Inflammatory macrophage (primary cell): ENCODE measurements around the gene CELF4.
A peak's percentile ranks its signal among the peaks of the same experiment; 100 is the strongest.

Experiments used
- DNase-seq, 2 donors: peaks; one replicate each; pipeline ENCODE4 v3.0.0-alpha.2; 2020 to 2022

The CELF4 gene

DNA sequence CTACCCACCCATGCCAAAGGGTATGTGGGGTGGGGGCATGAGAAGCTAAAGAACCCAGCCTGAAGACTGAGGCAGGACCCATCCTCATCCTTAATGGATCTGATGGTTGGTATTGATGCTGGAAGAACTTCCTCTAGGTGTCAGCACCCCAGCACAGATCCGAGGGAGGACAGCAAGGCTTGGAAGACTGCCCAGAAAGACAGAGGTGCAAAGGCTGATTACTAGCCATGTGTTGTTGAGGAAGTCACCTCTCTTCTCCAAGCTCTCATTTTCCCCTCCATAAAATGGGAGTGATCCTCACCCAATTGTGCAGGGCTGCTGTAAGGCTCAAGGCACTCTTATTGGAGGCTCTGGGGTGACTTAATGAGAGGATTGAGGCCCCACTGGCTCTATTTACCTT lies 256.5 kb downstream of the CELF4 start:
- DNase-seq: no peak

DNA sequence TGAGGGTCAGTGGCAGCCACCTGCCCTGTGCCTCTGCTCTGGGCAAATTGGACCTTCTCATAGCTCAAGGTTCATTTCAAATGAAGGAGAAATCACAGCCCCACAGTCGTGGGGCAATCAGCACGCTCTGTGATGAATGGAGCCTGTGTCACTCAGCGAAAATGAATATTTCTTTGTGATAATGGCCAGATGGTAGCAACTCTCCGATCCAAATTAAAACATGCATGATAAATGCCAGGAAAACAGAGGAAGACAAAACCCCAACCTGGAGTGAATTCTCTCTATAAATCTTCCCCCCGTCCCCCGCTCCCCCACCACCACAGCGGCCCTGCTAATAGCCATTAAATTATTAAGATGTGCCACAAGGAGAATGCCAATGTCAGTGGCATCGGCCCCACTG lies 258.4 kb downstream of the CELF4 start:
- no peak for DNase-seq

DNA sequence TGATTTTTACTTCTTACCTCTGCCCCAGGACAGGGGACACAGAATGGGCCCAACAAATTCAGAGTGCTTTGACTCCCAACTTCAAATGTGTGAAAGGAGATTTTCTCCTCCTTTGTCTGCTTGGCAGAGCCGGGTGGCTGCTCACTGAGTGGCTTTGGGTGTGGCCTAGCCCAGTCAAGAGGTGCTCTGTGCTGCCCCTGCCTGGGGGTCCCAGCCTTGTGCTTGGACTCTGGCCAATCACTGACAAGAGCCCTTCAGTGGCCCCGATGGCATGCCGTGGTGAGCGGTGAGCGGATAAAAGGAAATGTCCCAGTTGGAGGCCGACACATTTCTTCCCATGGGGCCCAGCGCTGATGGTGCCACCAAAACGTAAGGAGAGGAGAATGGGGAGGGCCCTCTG lies 259.2 kb downstream of the CELF4 start:
- no peak for DNase-seq

DNA sequence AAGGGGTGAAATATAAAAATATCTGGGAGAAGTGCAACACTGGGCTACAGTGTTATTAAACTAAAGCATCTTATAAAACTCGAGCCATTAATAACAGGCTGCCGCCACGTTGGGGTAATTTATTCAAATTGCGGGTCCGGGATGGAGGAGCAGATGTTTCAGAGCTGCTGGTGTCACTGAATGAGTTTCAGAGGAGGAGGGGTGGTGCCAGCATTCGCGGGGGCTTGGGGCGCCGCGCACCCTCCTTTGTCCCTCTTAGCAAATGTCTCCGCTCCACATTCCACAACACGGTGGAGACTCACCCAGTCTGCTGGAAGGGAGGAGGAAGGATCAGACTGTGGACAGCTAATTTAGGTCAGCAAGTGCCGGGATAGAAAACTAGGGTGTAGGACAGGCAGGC lies 260.5 kb downstream of the CELF4 start:
- no peak for DNase-seq

DNA sequence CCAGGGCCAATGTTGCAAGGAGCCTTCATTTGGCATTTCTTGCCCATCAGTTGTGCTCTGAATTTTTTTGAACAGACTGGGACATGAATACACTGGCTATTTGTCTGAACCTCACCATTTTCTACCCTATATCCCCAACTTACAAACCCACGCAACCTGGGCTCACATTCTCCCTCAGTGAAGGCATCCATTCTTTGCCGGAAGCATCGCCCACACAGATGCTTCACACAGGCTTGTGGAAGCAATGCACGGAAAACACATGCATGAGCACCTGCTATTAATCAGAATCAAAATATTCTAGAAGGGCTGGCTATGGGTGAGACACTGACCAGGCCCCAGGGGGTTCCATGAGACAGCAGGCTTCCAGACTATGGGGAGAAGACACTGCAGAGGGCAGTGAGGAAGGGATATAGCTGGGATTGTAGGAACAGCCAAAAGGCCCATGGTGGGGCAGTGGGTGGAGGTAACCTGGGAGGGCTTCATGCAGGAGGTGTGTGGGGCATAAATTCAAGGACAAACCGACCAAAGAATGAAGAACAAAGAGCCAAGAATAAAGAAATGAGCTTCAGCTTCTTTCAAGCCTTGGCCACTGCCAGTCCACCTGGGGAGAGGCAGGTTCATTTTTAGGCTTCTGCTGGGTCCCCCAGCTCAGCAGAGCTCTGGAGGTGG lies 261.5 kb downstream of the CELF4 start:
- no peak for DNase-seq

DNA sequence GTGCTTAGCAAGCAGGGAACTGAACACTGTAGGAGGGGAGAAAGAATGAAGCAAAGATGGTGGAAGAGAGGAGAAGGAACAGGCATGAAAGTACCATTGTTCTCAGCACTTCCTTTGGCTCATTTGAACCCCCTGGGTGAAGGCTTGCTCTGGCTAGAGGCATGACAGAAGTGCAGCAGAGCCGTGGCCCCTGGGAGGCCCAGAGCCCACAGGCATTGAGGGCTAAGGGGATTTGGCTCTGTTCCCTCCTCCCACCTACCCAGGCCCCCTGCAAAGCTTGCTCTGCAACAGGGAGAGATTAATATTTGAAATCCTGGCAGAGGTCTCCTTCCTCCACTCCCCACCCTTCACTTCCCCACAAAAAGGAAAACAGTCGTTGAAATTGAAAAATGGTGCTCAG lies 262.6 kb downstream of the CELF4 start:
- DNase-seq: no peak

DNA sequence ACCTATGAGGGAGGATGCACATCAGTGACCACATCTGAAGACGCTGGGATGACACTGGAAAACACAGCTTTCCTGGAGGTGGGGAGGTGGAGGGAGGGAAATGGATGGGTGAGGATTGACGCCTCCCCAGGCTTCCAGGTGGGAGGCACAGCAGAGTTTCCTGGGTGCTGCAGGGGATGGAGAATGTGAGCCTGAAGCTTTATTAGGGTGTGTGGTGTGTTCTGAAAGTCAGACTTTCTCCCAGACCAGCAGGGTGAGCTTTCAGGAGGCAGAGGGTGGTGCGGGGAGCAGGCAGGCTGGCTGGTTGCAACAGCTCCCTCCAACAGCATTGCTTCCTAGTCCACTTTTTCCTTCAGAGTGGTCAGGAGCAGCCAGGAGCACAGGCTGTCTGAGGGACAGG lies 263.1 kb downstream of the CELF4 start:
- DNase-seq: no peak

DNA sequence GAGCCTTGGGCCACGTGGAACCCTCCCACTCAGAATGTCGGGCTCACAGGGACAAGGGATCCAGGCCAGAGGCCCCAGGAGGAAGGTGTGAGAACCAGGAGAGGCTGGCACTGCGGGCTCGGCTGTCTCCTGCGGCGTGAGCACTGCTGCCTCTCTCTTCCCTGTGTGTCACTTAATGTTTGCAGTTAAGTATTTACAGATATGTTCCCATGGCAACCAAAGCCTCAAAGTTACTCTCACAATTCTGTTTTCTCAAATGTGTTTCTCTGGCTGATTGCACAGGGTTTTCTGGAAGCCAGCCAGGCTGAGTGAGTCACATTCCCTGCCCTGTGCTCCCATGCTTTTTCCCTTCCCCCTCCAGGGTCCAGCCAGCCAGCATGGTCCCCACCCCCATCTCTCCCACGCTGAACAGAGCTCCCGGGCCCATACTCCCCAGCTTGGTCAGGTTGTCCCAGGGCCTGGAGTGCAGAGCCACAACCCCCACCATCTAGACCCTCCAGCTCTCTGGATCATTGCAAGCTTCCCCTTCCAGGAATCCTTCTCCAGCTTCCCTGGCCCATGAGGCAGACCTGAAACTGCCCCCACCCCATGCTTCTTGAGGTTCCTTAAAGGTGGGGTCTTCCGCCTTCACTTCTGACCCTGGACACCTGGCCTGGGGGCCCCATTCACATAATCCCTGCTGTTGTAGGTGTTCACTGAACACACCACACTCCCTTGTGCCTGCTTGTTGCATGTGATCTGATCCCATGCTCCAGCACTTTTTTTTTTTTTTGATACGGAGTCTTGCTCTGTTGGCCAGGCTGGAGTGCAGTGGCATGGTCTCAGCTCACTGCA lies 265.9 kb downstream of the CELF4 start:
- peak; percentile 35 to 43 for DNase-seq

DNA sequence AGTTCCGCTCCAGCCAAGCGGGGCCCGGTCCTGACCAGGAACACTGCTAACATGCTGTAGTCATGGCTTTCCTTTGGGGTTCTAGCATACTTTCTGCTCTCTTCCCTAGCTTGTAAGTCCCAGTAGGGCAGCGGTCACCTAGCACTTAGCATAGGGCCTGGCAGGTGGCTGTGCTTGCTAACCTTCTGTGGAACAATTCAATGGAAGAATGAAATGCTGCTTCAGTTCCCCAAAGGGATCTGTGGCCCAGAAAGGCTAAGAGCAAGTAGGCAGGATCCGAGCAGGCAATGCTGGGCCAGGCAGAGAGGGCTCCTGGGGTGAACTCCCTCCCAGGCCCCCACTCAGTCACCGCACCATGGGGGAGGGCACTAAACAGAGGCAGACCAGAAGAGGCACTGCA lies 266.8 kb downstream of the CELF4 start:
- DNase-seq: no peak

DNA sequence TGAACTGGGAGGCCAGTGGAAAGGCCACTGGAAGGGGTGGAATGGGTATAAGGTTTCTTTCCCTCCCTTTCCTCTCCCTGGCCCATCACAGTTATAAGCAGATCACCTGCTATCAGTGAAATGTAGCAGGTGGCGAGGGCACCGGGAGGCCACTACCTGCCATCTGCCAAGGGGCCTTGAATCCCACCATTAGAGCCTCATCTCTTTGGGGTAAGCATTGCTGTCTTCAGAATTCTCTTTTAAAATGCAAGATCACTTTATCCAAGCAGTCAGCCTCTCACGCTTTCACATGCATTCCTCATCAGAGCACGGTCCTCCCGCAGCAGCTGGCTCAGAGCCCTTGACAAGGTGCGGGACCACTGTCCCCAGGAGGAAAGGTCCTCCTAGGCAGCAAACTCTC lies 268.5 kb downstream of the CELF4 start:
- no peak for DNase-seq

DNA sequence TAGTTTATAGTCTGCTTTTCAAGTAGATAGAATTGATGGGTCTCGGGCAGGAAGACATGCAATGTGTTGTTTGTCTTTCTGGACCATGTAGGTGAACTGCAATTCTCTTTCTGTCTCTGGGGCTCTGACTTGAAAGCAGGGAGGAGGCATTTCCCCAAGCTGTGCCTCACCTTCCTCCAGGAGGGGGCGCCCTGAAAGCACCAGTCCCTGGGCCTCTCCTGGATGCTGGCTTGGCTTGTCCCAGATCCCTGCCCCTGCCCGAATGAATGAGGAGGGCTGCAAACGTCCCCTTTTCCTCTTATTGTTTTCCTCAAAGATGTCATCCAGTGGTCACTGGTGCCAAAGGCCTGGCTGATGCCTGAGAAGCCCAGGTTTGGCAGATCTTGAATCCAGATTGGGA lies 270.6 kb downstream of the CELF4 start:
- DNase-seq: no peak

DNA sequence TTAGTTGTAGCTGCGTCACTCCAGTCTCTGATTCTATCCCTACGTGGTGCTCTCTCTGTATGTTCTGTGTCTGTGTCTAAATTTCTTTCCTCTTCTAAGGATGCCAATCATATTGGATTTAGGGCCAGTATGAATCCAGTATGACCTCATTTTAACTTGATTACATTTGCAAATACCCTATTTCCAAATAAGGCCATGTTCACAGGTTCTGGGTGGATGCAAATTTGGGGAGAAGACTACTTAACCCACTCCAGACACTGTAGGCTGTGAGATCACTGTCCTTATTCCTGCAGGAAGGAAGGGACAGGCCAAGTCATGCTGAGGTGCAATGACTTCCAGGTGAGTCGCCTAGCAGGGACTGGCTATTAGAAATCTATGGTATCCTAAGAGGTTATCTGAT lies 272.2 kb downstream of the CELF4 start:
- no peak for DNase-seq

DNA sequence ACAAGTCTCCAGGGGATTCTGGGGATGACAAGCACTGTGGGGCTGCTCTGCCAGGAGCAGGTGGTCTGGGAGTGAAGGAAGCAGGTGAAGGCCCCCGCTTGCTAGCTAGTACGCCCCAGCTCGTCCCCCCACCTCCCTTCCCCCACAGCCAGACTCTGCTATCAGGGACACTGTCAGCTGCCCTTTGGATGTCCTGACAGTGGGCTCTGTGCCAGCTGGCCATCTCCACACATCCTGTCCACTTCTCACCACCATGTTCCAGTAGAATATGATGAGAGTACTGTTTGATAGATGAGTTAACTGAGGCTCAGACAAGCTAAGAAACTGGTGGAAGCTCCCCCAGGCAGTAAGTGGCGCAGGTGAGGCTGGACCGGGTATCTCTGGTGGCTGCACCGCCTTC lies 276.2 kb downstream of the CELF4 start:
- no peak for DNase-seq

DNA sequence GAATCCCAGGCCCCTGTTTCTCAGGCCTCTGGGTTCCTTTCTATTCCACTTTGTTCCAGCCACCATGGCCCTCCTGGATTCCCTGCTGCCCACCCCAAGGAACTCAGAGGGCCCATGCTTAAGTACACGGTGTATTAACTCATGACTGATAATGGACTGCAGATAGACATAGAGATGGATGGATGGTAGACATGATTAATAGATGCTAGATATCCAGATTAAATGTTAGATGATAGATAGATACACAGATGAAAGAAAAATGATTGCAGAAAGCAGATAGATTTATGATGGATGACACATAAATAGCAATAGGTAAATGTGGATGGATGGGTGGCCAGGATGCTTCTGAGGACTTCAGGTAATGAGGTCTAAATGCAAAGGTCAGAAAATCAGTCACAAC lies 278.0 kb downstream of the CELF4 start:
- DNase-seq: no peak

DNA sequence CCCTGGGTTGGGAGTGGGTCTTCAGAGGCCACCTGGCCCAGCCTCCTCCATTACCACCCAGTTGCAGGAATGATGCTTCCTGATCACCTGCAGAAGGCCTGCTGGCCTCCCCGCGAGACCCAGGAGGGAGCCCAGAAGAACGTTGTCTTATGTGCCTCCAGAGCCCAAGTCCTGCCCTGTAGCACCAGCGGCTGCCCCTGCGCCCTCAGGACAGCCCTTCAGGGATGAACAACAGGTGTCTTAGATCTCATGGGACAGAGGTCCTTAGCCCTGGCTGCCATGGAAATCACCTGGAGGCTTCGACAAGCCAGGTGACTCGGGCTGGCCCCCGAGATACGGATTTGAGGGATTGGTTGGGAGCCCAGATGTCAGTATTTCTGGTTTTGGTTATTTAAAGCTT lies 278.8 kb downstream of the CELF4 start:
- no peak for DNase-seq

DNA sequence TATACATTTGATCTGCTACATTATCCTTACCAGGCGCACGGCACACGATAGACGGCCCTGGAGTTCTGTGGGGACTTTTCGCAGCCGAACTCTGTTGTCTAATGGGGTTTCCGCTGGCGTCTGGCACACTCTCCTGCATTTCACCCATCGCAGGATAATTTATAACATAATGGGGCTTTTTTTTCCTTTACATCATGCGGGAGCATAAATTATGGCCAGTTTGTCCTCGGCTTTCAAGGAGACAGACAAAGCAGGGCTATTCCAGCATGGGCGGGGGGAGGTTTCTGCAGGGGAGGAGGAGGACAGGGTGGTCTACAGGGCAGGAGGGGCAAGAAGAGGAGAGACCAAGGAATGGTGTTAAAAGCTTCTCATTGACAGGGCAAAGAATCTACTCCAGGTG lies 279.8 kb downstream of the CELF4 start:
- DNase-seq: no peak

DNA sequence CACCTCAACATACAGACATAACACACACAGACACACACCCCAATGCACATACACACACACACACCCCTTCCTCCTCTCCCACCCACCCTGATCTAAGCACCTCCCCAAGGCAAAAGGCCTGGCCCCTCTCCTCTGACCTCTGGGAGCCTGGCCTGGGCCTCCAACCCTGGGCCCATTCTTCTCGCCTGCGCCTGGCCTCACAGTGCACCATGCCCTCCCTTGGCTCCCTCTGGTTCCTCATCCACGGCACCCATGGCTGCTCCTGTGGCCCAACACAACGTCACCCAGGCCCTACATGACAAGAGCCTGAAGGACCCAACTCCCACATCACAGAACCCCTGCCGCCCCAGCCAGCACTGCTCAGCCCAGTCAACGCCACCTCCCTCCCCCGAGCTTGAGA lies 281.3 kb downstream of the CELF4 start:
- DNase-seq: no peak

DNA sequence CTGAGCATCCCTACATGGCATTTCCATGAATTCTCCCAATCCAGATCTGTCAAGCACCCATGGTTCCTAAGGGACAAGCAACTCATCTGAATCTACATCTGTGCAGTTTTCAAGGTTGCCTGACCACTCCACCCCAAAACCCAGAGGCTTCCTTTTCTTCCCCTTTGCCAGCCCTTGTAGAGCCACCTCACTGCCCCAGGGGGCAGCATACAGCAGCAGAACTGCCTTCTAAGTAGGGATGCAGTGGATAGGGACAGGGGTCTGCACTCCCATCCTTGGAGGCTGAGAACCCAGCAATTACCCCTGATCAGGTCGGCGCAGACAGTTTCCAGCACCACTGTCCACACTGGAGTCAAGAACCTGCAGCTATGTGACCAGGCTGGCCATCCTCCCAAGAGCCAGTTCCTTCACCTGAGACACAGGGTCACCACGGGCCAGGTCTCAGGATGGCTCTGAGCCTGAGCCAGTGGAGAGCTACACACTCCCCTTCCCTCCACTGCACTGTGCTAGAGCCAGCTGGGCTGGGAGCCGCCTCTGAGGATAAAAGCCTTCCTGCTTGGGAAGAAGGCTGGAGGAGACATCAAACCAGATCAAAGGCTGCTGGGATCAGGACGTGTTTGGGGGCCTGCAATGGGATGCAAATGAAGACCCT lies 283.1 kb downstream of the CELF4 start:
- DNase-seq: no peak

DNA sequence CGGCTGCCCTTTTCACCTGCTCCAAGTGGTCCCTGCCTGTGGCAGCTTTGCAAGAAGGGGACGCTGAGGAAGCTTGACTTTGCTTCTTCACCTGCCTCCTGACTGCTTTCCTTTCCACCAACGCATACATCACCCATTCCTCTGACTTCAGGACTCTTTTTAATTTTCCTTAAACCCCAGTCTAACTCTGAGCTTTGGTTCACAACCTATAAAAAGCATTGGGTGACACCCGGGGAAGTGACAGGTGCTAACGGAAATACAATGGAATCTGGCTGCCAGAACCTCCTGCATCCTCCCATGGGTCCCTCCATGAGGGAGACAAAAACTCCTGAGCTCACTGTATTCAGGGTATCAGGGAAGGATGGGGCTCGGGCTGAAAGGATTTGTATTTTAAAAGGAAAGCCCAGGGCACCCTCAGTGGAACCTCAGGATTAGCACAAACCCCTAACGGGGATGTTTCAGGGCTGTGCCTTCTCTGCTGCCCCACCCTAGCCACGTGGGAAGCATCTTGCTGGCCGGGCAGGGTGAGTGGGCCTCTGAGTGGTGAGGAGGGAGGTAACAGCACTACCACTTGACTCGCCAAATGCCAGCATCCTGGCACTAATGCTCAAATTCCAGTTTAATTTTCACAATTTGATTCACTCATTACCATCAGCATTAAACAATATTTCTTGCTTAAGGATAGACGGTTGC lies 284.8 kb downstream of the CELF4 start:
- DNase-seq: no peak

DNA sequence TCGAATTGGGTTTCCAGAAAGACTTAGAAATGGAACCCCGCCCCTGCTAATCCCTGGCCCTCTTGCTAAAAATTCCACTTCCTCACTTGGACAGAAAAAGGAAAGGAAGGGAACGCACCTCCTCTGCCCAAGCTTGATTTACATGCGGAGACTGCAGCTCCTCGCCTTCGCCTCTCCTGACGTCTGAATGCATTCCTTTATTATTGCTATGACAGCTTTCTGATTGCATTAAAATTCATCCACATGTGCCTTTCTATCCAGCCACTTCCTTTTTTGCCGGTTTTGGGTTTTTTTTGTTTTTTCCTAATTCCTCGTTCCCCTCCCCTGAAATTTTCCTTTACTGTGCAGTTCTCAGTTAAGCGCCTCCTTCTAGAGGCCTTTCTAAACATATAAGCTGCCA lies 287.8 kb downstream of the CELF4 start:
- DNase-seq: no peak

DNA sequence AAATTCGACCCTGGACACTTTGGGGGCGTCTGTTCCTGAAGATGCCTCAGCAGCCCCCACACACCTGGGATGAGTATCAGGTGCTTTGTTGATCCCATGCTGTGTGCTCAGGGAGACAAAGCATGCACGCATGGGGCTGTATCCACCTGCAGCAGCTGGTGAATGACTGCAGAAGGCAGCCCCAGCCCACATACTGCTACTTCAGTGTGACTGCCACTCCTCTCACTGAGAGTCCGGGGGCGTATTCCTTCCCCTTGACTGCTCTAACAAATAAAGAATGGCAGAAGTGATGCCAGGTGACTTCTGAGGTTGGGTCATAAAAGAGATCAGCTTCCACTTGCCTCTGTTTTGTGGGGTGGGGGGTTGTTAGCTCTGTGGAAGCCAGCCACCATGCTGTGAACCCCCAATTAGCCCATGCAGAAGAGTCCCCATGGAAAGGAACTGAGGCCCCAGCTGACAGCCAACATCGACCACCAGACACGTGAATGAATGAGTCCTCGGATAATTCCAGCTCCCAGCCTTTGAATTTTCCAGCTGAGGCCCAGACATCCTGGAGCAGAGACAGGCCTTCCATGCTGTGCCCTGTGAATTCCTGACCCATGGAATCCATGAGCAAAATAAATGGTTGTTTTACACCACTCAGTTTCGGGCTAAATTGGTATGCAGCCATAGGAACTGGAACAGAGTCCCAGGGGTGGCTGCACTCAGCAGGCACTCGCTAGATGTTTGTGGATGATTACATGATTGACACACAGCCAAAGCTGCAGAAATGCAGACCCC lies 289.3 kb downstream of the CELF4 start:
- DNase-seq: no peak

DNA sequence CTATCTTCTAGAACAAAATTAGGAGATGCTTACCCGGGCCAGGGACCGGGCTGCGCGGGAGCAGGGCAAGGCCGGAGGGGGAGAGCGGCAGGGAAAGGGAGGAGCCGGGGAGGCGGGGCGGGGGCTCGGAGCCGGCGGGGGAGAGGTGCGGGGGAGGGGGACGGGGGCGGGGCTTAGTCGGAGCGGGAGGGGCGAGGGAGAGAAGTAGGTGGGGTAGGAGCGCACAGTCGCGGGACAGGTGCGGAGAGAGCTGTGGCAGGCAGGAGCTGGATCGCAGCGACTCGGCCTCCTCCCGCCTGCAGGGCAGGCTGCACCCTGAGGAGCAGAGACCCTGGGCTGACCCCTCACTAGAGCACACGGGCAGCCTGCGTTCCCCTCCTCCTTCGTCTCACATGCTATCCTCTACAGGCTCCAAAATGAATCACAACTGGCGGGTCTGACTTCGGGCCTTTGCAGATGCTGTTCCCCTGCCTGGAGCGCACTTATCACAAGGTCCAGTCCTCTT lies 290.3 kb downstream of the CELF4 start:
- DNase-seq: no peak
